ENCODE results near the gene SREBF2. TPM values are rescaled to one million over a fixed set of nuclear protein-coding genes. Genes with fewer than 3 reads are reported as not detected.

Gene SREBF2
- total and polyA plus RNA-seq, 2 of the 8 experiments (the other 6 are each of a cell fraction or from before 2014, with no cell fraction given) = 125 to 144 TPM

DNA sequence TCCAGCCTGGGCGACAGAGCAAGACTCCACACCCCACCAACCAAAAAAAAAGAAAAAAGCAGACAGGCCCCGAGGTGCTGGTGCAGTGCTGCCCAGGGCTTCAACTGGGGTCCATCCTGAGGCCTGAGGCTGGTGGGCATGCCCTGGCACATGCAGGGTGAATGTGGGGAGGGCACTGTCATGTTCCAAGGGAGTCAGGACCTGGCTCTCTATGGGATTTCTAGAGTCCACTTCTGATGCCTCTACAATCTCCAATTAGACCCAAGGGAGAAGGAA lies 103.9 kb downstream of the SREBF2 start (continued):
- TF ChIP-seq RNF2 (IDR thresholded peaks at IDR 0.05; ENCODE audit: borderline replicate concordance, low read depth, low read length, missing control alignments, poor library complexity, severe bottlenecking) (no peak), CBX8 (IDR thresholded peaks at IDR 0.05; ENCODE audit: borderline replicate concordance, low read depth, low read length) (no peak)

Measured in H1 (cell line).